ENCODE data around the gene GPC2. TPM values are rescaled to one million over a fixed set of nuclear protein-coding genes. Genes with fewer than 3 reads are reported as not detected.
"Not testable (repeated sequence)": the region's sequence is repeated elsewhere in the genome, so short reads cannot be mapped to it uniquely, and the experiment has no call there.

GPC2 gene
- total and polyA plus RNA-seq, 2 donors = 0.80 to 3.7 TPM

DNA sequence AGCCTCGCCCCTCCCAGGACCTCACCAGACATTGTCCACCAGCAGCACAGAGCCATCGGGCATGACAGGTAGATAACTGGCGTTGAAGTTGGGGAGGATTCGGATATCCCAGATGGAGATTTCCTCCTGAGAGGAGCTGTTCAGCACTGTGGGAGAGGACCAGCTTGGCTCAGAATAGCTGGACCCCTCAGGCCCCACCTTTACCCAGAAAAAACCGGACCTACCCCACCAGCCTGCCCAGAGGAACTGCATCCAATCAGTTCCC, 20.2 kb downstream of the GPC2 start:
- DNase-seq (ENCODE audit: extremely low spot score) = no peak
- Histone ChIP-seq H3K4me3 (ENCODE audit: low read depth, low read length) (no peak overlapping the region), H3K4me1 (ENCODE audit: insufficient read depth) (peaks cover 3% of the 10 kb centered on the region), H3K27ac (ENCODE audit: low read depth) (no peak overlapping the region), H3K36me3 (ENCODE audit: insufficient read depth) (no peaks in the 10 kb centered on the region)
- WGBS = 75% methylated on average over 5 of the region's 5 CpGs

DNA sequence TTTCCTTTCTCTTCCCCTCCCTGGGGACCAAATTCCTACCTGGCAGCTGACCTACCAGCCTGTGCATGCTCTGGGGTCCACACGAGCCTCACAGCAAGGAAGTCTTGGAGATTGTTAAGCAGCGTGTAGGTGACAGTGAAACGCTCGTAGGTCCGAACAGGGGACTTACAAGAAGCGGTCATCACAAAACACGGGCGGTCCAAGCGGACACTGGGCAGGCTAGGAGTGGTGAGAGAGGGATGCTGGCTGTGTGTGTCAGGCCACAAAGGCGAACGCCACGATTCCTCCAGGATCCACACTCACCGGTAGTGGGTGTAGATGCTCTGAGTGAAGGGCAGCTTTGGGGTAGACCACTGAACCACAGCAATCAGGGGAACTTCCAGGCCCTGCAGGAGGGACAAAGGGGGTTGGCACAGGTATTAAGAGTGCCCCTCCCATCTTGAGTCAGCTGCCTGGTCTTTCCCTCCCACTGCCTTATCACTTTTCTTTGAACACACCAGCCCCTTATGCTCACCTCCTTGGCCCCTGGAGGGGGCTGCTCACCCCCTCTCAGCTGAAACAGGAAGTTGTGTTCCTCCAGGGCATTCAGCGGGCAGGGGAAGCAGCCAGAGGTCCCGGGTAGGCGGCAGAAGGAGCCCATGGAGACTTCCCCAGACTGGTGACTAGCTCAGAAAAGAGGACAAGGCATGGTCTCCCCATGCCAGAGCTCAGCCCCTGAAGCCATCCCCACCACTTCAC, 20.7 kb downstream of the GPC2 start:
- Histone ChIP-seq H3K36me3 (ENCODE audit: insufficient read depth) (no peaks in the 10 kb centered on the region), H3K4me1 (ENCODE audit: insufficient read depth) (peaks cover 3% of the 10 kb centered on the region), H3K27ac (ENCODE audit: low read depth) (no peak overlapping the region), H3K4me3 (ENCODE audit: low read depth, low read length) (no peak overlapping the region)
- DNase-seq (ENCODE audit: extremely low spot score) = no peak
- WGBS = 83% methylated on average over 16 of the region's 16 CpGs

DNA sequence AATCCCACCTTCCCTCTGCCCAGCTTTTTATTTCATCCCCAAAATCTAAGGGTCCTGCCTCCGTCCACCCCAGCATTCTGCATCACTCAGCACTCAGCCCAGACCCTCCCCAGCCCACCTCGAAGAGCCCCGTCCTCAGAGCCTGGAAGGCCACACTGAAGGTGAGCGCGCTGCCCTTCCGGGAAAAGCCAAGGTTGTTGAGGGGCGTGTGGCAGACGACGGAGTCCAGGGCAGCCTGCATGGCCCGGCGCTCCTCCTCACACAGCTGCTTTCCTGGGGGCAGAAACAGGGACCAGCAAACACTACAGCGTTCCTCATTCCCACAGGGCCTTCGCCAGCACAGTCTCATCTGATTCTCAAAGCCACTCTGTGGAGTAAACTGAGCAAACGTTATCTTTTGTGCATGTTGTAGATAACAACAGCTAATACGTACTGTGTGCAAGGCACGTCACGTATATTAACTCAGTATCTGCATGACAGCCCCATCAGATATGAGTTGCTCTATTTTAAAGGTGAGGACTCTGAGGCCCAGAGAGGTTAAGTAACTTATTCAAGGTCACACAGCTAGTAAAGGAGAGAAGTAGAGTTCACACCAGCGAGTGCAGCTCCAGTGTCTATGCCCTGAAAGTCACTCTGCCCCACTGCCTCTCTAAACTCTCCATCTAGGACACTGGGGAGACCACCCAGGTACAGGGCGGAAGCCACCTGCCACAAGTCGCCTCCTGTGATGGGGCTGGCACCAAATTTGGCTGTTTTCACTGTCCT, 21.4 kb downstream of the GPC2 start:
- Histone ChIP-seq H3K36me3 (ENCODE audit: insufficient read depth) (no peaks in the 10 kb centered on the region), H3K27ac (ENCODE audit: low read depth) (no peak overlapping the region), H3K4me3 (ENCODE audit: low read depth, low read length) (no peak overlapping the region), H3K4me1 (ENCODE audit: insufficient read depth) (peaks cover 3% of the 10 kb centered on the region)
- DNase-seq (ENCODE audit: extremely low spot score) = no peak
- 80% methylated on average over 20 of the region's 20 CpGs for WGBS

DNA sequence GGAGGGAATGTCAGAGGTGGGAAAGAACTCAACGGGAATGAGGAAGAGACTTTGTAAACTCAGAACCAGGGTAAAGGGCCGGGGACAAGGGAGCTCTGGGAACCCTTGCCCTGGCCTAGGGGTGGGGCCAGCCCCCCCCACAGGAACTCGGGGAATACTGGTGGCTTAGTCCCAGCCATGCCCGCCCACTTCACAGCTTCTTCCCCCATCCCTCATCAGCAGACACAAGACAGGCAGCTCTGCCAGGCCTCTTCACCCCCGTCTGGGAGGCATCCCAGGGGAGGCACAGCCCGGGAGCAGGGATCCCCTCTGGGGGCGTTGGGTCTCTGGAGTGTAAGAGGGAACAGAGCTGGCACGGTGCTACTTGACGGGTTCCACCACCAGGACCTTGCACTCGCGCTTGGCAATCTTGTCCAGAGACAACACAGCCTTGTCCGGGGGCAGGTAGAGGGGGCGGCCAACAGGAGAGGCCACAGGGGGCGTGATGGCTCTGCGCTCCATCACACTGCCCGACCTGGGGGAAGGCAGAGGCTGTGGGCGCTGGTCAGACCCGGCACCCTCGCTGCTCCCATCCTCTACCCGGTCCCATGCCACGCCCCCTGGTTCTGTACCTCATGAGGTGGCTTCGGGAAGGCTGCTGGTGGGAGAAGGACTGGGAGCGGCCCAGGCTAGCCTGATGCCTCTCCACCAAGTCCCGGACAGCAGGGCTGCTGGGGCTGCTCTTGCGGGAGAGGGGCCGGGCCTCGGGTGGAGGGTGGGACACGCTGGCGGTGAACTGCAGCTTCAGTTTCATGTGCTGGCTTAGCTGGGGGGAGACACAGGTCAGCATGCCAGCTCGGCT, 22.3 kb downstream of the GPC2 start:
- Histone ChIP-seq H3K4me1 (ENCODE audit: insufficient read depth) (peaks cover 3% of the 10 kb centered on the region), H3K27ac (ENCODE audit: low read depth) (no peak overlapping the region), H3K36me3 (ENCODE audit: insufficient read depth) (no peaks in the 10 kb centered on the region), H3K4me3 (ENCODE audit: low read depth, low read length) (no peak overlapping the region)
- WGBS = 72% methylated on average over 30 of the region's 30 CpGs
- no peak for DNase-seq (ENCODE audit: extremely low spot score)

DNA sequence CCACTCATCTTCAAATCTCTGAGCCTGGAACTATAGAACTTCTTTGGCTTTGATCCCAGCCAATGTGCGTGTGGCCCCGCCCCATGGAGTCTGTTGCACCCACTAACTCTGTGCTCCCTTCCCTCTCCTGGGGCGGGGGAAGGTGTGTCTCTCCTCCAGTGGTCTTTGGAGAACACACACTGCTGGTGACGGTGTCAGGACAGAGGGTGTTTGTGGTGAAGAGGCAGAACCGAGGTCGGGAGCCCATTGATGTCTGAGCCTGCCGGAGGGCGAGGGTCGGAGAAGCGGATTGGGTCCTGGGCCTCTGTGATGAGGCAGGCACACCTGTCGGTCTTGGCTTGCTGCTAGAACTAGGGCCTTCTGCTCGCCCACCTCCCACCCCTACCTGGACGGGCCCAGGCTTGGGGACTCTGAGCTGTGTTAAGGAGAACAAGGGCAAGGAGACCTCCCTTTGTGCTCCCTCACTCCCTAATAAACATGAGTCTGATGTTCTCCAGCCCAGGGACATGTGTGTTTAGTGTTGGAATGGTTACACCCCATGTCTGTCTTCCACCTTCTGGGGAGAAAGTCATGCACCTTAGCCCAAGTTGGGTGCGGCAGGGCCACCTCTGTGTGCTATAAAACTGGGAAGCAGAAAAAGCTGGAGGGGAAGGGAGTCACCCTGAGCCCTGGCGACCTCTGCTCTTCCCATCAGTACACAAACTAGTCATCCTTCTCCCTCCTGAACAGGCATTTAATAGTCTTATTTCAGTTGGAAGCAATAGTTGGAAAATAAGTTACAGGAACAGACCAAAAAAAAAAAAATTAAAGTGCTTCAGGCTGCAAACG, 23.3 kb downstream of the GPC2 start:
- H3K4me1 ChIP-seq (ENCODE audit: insufficient read depth) = peaks cover 3% of the 10 kb centered on the region
- no peak for DNase-seq (ENCODE audit: extremely low spot score)
- no peak overlapping the region for H3K4me3 ChIP-seq (ENCODE audit: low read depth, low read length)
- H3K27ac ChIP-seq (ENCODE audit: low read depth) = no peak overlapping the region
- H3K36me3 ChIP-seq (ENCODE audit: insufficient read depth) = no peaks in the 10 kb centered on the region
- 72% methylated on average over 16 of the region's 16 CpGs for WGBS

DNA sequence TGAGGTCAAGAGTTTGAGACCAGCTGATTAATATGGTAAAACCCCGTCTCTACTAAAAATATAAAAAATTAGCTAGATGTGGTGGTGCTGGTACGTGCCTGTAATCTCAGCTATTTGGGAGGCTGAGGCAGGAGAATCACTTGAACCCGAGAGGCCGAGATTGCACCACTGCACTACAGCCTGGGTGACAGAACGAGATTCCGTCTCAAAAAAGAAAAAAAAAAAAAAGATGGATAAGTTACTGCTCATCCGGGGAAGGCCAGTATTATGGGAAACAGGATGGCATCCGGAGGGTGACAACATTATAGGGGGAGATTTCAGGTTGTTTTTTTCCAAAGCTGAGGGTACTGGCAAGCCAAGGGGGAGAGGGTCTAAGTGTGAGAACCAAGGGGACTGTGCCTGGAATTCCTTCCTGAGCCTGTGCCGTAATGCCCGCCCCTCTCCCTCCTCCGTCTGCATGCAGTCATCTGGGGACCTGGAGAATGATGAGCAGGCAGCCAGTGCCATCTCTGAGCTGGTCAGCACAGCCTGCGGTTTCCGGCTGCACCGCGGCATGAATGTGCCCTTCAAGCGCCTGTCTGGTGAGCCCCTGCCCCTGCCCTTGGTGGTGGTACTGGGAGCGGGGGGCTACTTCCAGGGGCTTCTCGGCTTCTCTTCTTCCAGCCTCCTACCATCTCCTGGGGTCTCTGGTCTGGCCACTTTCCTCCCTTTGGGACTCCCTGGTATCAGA, 24.1 kb downstream of the GPC2 start:
- peaks cover 3% of the 10 kb centered on the region for H3K4me1 ChIP-seq (ENCODE audit: insufficient read depth)
- no peak overlapping the region for H3K27ac ChIP-seq (ENCODE audit: low read depth)

DNA sequence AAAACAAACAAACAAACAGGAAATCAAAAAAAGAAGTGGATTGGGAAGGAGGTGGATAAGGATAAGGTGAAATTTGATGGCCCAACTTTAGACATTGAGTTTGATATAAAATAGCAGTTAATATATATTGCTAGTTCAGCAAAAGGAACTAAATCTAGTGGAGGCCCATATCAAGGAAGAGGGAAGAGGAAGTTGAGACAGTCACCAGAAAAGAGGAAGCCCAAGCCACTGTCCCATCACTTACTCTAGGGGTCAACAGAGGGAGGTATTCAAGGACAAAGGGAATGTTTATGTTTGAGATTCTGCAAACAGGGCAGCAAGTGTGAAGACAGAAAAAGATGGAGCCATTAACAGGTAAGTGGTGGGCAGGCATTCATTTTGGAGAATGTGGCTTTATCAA, 24.8 kb downstream of the GPC2 start:
- H3K4me1 ChIP-seq (ENCODE audit: insufficient read depth) = no peaks in the 10 kb centered on the region
- no peak overlapping the region for H3K4me3 ChIP-seq (ENCODE audit: low read depth, low read length)
- H3K27ac ChIP-seq (ENCODE audit: low read depth) = no peak overlapping the region
- DNase-seq (ENCODE audit: extremely low spot score) = no peak
- H3K36me3 ChIP-seq (ENCODE audit: insufficient read depth) = no peaks in the 10 kb centered on the region

More for the DNA sequence above, 24.1 kb downstream of the GPC2 start:
- 88% methylated on average over 18 of the region's 18 CpGs for WGBS
- H3K4me3 ChIP-seq (ENCODE audit: low read depth, low read length) = no peak overlapping the region
- H3K36me3 ChIP-seq (ENCODE audit: insufficient read depth) = no peaks in the 10 kb centered on the region
- no peak for DNase-seq (ENCODE audit: extremely low spot score)

DNA sequence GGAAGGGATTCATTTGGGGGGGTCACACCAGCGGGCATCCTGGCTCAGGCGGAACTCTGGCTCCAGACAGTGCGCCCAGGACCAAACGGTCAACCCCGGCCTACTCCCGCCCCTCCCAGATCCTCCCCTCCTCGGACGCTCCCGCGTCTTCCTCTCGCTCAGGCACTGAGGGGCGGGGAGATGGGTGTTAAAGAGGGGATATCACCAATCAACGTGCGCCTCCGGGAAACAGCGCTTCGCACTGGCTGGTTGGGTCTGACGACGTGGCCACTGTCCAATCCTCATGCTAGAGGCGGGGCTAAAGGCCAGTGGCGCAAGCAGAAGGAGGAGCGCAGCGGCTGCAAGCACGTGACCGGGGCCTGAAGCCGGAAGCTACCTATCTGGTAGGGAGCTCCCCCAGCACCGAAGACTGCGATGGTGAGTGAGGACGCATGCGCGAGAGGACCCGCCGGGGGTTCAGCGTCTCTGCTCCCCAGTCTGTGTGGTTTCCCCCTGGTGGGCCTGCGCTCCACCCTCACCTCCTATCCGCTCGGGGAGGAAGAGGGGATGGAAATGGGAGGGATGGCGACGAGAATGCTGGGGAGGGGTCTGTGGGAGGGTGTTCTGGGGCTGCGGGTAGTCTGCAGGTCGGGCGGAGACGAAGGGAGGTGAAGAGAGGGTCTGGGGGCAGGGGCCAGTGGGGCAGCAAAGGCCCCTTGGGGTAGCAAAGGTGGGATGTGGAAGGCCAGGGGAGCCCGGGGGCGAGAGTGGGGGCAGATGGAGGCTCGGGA, 28.4 kb downstream of the GPC2 start, which contains the start of gene LAMTOR4:
Gene LAMTOR4 (plus strand): TSS at position 360 of the 770 bp plus-strand sequence. CDS start 55 bp downstream, at position 415.
- DNase-seq (ENCODE audit: extremely low spot score) = peak; percentile 96
- no peaks in the 10 kb centered on the region for H3K4me1 ChIP-seq (ENCODE audit: insufficient read depth)
- under 1% methylated on average over 46 of the region's 46 CpGs for WGBS
- H3K4me3 ChIP-seq (ENCODE audit: low read depth, low read length) = peak within 1 kb of the TSS; percentile 69
- peak within 1 kb of the TSS; percentile 90 for H3K27ac ChIP-seq (ENCODE audit: low read depth)
- H3K36me3 ChIP-seq (ENCODE audit: insufficient read depth) = no peaks in the 10 kb centered on the region

DNA sequence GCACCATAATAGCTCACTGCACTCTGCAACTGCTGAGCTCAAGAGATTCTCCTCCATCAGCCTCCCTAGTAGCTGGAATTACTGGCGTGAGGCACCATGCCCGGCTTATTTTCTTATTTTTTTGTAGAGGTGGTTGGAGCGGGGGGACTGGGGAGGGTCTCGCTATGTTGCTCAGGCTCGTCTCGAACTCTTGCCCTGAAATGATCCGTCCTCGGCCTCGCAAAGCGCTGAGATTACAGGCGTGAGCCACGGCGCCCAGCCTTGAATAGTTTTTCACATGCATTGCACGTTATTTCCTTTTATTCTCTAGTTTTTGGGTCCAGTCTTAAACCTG, 29.0 kb downstream of the GPC2 start:
- DNase-seq (ENCODE audit: extremely low spot score) = no peak
- H3K4me3 ChIP-seq (ENCODE audit: low read depth, low read length) = peak overlapping the region; percentile 27
- H3K27ac ChIP-seq (ENCODE audit: low read depth) = peak overlapping the region; percentile 44
- no peaks in the 10 kb centered on the region for H3K36me3 ChIP-seq (ENCODE audit: insufficient read depth)
- H3K4me1 ChIP-seq (ENCODE audit: insufficient read depth) = no peaks in the 10 kb centered on the region
- WGBS = 11% methylated on average over 14 of the region's 14 CpGs

DNA sequence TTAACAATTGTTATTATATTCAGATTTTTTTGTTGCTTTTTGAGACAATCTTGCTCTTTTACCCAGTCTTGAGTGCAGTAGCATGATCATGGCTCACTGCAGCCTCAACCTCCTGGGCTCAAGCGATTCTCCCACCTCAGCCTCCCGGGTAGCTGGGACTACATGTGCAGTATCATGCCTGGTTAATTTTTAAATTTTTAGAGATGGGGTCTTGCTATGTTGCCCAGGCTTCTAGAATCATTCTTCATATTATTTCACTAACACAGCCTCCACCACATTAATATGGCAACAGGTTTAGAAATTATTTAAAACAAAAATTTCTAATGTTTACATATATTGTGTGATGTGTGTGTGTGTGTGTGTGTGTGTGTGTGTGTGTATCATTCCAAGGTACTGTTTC, 29.9 kb downstream of the GPC2 start:
- Histone ChIP-seq H3K36me3 (ENCODE audit: insufficient read depth) (no peaks in the 10 kb centered on the region), H3K4me1 (ENCODE audit: insufficient read depth) (no peaks in the 10 kb centered on the region), H3K4me3 (ENCODE audit: low read depth, low read length) (no peak overlapping the region), H3K27ac (ENCODE audit: low read depth) (no peak overlapping the region)
- 94% methylated on average over 2 of the region's 2 CpGs for WGBS
- DNase-seq (ENCODE audit: extremely low spot score) = no peak

DNA sequence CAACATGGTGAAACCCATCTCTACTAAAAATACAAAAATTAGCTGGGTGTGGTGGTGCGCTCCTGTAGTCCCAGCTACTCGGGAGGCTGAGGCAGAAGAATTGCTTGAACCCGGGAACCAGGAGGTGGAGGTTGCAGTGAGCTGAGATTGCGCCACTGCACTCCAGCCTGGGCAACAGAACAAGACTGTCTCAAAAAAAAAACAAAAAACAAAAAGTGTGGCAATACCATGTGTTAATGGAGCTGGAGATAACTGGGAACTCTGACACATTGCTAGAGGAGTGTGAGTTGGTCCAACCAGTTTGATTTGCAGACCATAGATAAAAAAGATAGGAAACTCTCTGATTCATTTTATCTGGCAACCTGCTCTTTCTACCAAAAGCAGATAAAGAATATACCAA, 30.8 kb downstream of the GPC2 start:
- H3K4me1 ChIP-seq (ENCODE audit: insufficient read depth); DNase-seq (ENCODE audit: extremely low spot score); H3K36me3 ChIP-seq (ENCODE audit: insufficient read depth); H3K27ac ChIP-seq (ENCODE audit: low read depth); H3K4me3 ChIP-seq (ENCODE audit: low read depth, low read length): not testable (repeated sequence)
- WGBS = 90% methylated on average over 4 of the region's 4 CpGs

DNA sequence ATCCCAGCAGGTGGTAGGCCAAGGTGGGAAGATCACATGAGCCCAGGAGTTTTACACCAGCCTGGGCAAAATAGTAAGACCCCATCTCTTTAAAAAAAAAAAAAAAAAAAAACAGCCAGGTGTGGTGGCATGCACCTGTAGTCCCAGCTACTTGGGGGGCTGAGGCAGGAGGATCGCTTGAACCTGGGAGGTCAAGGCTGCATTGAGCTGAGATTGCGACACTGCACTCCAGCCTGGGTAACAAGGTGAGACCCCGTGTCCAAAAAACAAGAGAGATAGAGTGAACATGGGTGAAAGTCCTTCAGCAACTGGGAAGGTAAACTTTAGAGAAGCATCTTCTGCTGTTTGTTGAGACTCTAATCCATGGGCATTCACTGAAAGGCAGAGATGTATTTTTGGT, 34.7 kb downstream of the GPC2 start:
- H3K36me3 ChIP-seq (ENCODE audit: insufficient read depth) = no peaks in the 10 kb centered on the region
- no peaks in the 10 kb centered on the region for H3K4me1 ChIP-seq (ENCODE audit: insufficient read depth)
- no peak overlapping the region for H3K27ac ChIP-seq (ENCODE audit: low read depth)
- DNase-seq (ENCODE audit: extremely low spot score) = no peak
- H3K4me3 ChIP-seq (ENCODE audit: low read depth, low read length) = no peak overlapping the region
- WGBS = 94% methylated on average over 3 of the region's 3 CpGs
